CD8-positive, alpha-beta memory T cell (primary cell): Measurements from ENCODE around the gene RPL7A. TPM values are rescaled to one million over a fixed set of nuclear protein-coding genes. Genes with fewer than 3 reads are reported as not detected.
"Not testable (repeated sequence)": the region's sequence is repeated elsewhere in the genome, so short reads cannot be mapped to it uniquely, and the experiment has no call there.

Experiments used
- CTCF ChIA-PET: fragments of 350-600 bp; sonication (Branson Sonifier 250); formaldehyde crosslinking; loops from one replicate; lab custom pipeline; 2021; ENCODE audit warnings: antibody characterized with exemption; lab: Charles Lee
- POLR2A ChIA-PET: fragments of 350-600 bp; sonication (Branson Sonifier 250); formaldehyde crosslinking; loops from one replicate; lab custom pipeline; 2021; ENCODE audit warnings: antibody characterized with exemption; lab: Charles Lee
- DNase-seq, 5 donors: peaks; one replicate each; pipeline versions ENCODE4 v3.0.0 to v3.0.0-alpha.2; 2020 to 2022; ENCODE audit warnings: mixed read lengths in 1 of 5
- H3K27ac ChIP-seq: one replicate; pipeline ENCODE4 v1.7.0; 2013; ENCODE audit warnings: low read depth, mild to moderate bottlenecking, low read length, moderate library complexity
- H3K27me3 ChIP-seq: 2 replicates; pipeline ENCODE4 v1.7.0; 2013; ENCODE audit warnings: low read length, mild to moderate bottlenecking; ENCODE audit not compliant: insufficient read depth, poor library complexity, severe bottlenecking
- H3K36me3 ChIP-seq: 2 replicates; pipeline ENCODE4 v1.7.0; 2013; ENCODE audit warnings: mild to moderate bottlenecking, low read length, moderate library complexity; ENCODE audit not compliant: insufficient read depth
- H3K4me1 ChIP-seq: 2 replicates; pipeline ENCODE4 v1.7.0; 2013; ENCODE audit warnings: mild to moderate bottlenecking, low read length, moderate library complexity; ENCODE audit not compliant: insufficient read depth
- H3K4me3 ChIP-seq: 2 replicates; pipeline ENCODE4 v1.7.0; 2013; ENCODE audit warnings: mild to moderate bottlenecking, low read length
- H3K9me3 ChIP-seq: 2 replicates; pipeline ENCODE4 v1.7.0; 2013; ENCODE audit warnings: mild to moderate bottlenecking, low read length
- H3K27ac Mint-ChIP-seq, 8 donors: one replicate each; pipeline ENCODE4 v1.8.0; 2020 to 2021; ENCODE audit warnings: mixed read lengths in 8 of 8, mild to moderate bottlenecking in 6 of 8, inconsistent platforms in 3 of 8, moderate library complexity in 3 of 8
- H3K27me3 Mint-ChIP-seq, 2 donors: one replicate each; pipeline ENCODE4 v1.8.0; 2020 to 2021; ENCODE audit warnings: mixed read lengths in 2 of 2, mild to moderate bottlenecking in 1 of 2, moderate library complexity in 1 of 2
- H3K36me3 Mint-ChIP-seq, 3 donors: one replicate each; pipeline ENCODE4 v1.8.0; 2020 to 2021; ENCODE audit warnings: mixed read lengths in 3 of 3, inconsistent platforms in 1 of 3, mild to moderate bottlenecking in 1 of 3
- H3K4me1 Mint-ChIP-seq, 3 donors: one replicate each; pipeline ENCODE4 v1.8.0; 2020 to 2021; ENCODE audit warnings: mixed read lengths in 3 of 3, inconsistent platforms in 1 of 3, mild to moderate bottlenecking in 1 of 3
- H3K4me3 Mint-ChIP-seq, 7 donors: one replicate each; pipeline ENCODE4 v1.8.0; 2020 to 2021; ENCODE audit warnings: mixed read lengths in 7 of 7, mild to moderate bottlenecking in 6 of 7, moderate library complexity in 4 of 7, inconsistent platforms in 2 of 7
- H3K9me3 Mint-ChIP-seq, 5 donors: one replicate each; pipeline ENCODE4 v1.8.0; 2020 to 2022; ENCODE audit warnings: mixed read lengths in 5 of 5, mild to moderate bottlenecking in 3 of 5, moderate library complexity in 2 of 5, inconsistent platforms in 1 of 5
- polyA plus RNA-seq: library from polyadenylated mRNA; unstranded; fragments of 300-500 nt; fragmentation: Illumina TruSeq; gene quantifications from one replicate; pipeline ENCODE4 v1.2.3, GENCODE V29; 2021
- total RNA-seq, 2 experiments: library from RNA; stranded (reverse); gene quantifications; one replicate each; pipeline ENCODE4 v1.2.3, GENCODE V29; 2021

RPL7A gene
- total and polyA plus RNA-seq, 3 experiments from 2014 or later, result 1,038 to 3,155 (median 3,139) TPM

GRCh38 chr9:133386338-133386737, 38.3 kb downstream of the RPL7A start:
- Mint-ChIP-seq H3K36me3 (no peaks in the 10 kb centered on the region), H3K4me1 (no peaks in the 10 kb centered on the region), H3K4me3 (no peak overlapping the region), H3K27ac (no peak overlapping the region), H3K9me3 (no peaks in the 10 kb centered on the region), H3K27me3 (peaks cover 8% of the 10 kb centered on the region in 2 donors)
- no peak overlapping the region for H3K27ac ChIP-seq
- ChIA-PET POLR2A (no interaction called here), CTCF (interaction anchor here (0.9 kb wide), 1 partner anchor 100 kb away, joined by 3 read pairs; no protein-coding TSS in a partner anchor)
- H3K36me3 ChIP-seq, result no peaks in the 10 kb centered on the region
- H3K9me3 ChIP-seq, result no peaks in the 10 kb centered on the region
- DNase-seq, result no peak
- no peaks in the 10 kb centered on the region for H3K4me1 ChIP-seq
- H3K27me3 ChIP-seq, result peaks cover 3% of the 10 kb centered on the region
- H3K4me3 ChIP-seq, result no peak overlapping the region

GRCh38 chr9:133387680-133388079, 39.7 kb downstream of the RPL7A start:
- CTCF ChIA-PET, result interaction anchor here (1.0 kb wide), 1 partner anchor 11 kb away, joined by 3 read pairs; no protein-coding TSS in a partner anchor
- no peak overlapping the region for H3K27ac ChIP-seq
- H3K9me3 ChIP-seq, result no peaks in the 10 kb centered on the region
- no peak overlapping the region for H3K4me3 ChIP-seq
- H3K4me1 Mint-ChIP-seq, result no peaks in the 10 kb centered on the region
- no peak for DNase-seq
- H3K27ac Mint-ChIP-seq, result no peak overlapping the region
- no peaks in the 10 kb centered on the region for H3K36me3 ChIP-seq
- no peaks in the 10 kb centered on the region for H3K4me1 ChIP-seq
- no peaks in the 10 kb centered on the region for H3K9me3 Mint-ChIP-seq
- peaks cover 8% of the 10 kb centered on the region in 2 donors for H3K27me3 Mint-ChIP-seq
- no peak overlapping the region for H3K4me3 Mint-ChIP-seq
- POLR2A ChIA-PET, result no interaction called here
- peaks cover 3% of the 10 kb centered on the region for H3K27me3 ChIP-seq
- H3K36me3 Mint-ChIP-seq, result no peaks in the 10 kb centered on the region

GRCh38 chr9:133389025-133389557, 41.1 kb downstream of the RPL7A start:
- H3K4me1 Mint-ChIP-seq, result no peaks in the 10 kb centered on the region
- Histone ChIP-seq H3K27ac (no peak overlapping the region), H3K4me1 (no peaks in the 10 kb centered on the region), H3K36me3 (no peaks in the 10 kb centered on the region), H3K27me3 (peaks cover 3% of the 10 kb centered on the region), H3K4me3 (no peak overlapping the region), H3K9me3 (no peaks in the 10 kb centered on the region)
- H3K9me3 Mint-ChIP-seq, result no peaks in the 10 kb centered on the region
- ChIA-PET CTCF (interaction anchor here (1.0 kb wide), 1 partner anchor 97 kb away, joined by 3 read pairs; no protein-coding TSS in a partner anchor), POLR2A (no interaction called here)
- peak overlapping the region in 1 of 8 donors; percentile 33 for H3K27ac Mint-ChIP-seq
- H3K4me3 Mint-ChIP-seq, result no peak overlapping the region
- H3K36me3 Mint-ChIP-seq, result no peaks in the 10 kb centered on the region
- peaks cover 8% of the 10 kb centered on the region in 2 donors for H3K27me3 Mint-ChIP-seq
- DNase-seq, result no peak

GRCh38 chr9:133389562-133389961, 41.5 kb downstream of the RPL7A start:
- peaks cover 8% of the 10 kb centered on the region in 2 donors for H3K27me3 Mint-ChIP-seq
- CTCF ChIA-PET, result no interaction called here
- no peak overlapping the region for H3K27ac Mint-ChIP-seq
- H3K27me3 ChIP-seq, result peaks cover 3% of the 10 kb centered on the region
- H3K9me3 Mint-ChIP-seq, result no peaks in the 10 kb centered on the region
- no peaks in the 10 kb centered on the region for H3K4me1 ChIP-seq
- no peak overlapping the region for H3K27ac ChIP-seq
- POLR2A ChIA-PET, result interaction anchor here (0.6 kb wide), 1 partner anchor 42 kb away, joined by 5 read pairs; the partner anchor contains the start of genes MED22 and RPL7A
- H3K4me1 Mint-ChIP-seq, result no peaks in the 10 kb centered on the region
- no peak overlapping the region for H3K4me3 Mint-ChIP-seq
- H3K36me3 Mint-ChIP-seq, result no peaks in the 10 kb centered on the region
- no peaks in the 10 kb centered on the region for H3K36me3 ChIP-seq
- no peak for DNase-seq
- H3K9me3 ChIP-seq, result no peaks in the 10 kb centered on the region
- H3K4me3 ChIP-seq, result no peak overlapping the region

- ChIA-PET CTCF (no interaction called here), POLR2A (no interaction called here)
- Mint-ChIP-seq H3K4me1 (no peaks in the 10 kb centered on the region), H3K9me3 (no peaks in the 10 kb centered on the region), H3K36me3 (no peaks in the 10 kb centered on the region), H3K4me3 (no peak overlapping the region), H3K27ac (no peak overlapping the region), H3K27me3 (peaks cover 8% of the 10 kb centered on the region in 2 donors)
- H3K9me3 ChIP-seq, result no peaks in the 10 kb centered on the region
- no peak overlapping the region for H3K4me3 ChIP-seq
- peaks cover 3% of the 10 kb centered on the region for H3K27me3 ChIP-seq
- no peaks in the 10 kb centered on the region for H3K36me3 ChIP-seq
- H3K27ac ChIP-seq, result no peak overlapping the region
- no peaks in the 10 kb centered on the region for H3K4me1 ChIP-seq
- no peak for DNase-seq
These were observed 42.7 kb downstream of the RPL7A start for GRCh38 chr9:133390713-133391112.

- DNase-seq, H3K36me3 ChIP-seq, H3K4me1 ChIP-seq, H3K36me3 Mint-ChIP-seq, H3K4me3 Mint-ChIP-seq, H3K9me3 ChIP-seq, H3K27ac Mint-ChIP-seq, CTCF ChIA-PET, H3K4me3 ChIP-seq, H3K27me3 ChIP-seq, H3K4me1 Mint-ChIP-seq, H3K9me3 Mint-ChIP-seq, H3K27ac ChIP-seq, H3K27me3 Mint-ChIP-seq: not testable (repeated sequence)
- POLR2A ChIA-PET, result interaction anchor here (0.6 kb wide), 1 partner anchor 10 kb away, joined by 3 read pairs; no protein-coding TSS in a partner anchor
These were observed 43.4 kb downstream of the RPL7A start for GRCh38 chr9:133391449-133391848.

GRCh38 chr9:133392308-133392707, 44.3 kb downstream of the RPL7A start:
- H3K9me3 ChIP-seq, H3K4me1 ChIP-seq, H3K27ac Mint-ChIP-seq, DNase-seq, H3K27me3 ChIP-seq, H3K9me3 Mint-ChIP-seq, H3K36me3 Mint-ChIP-seq, H3K4me3 ChIP-seq, H3K4me1 Mint-ChIP-seq, H3K27ac ChIP-seq, H3K27me3 Mint-ChIP-seq, CTCF ChIA-PET, H3K36me3 ChIP-seq, H3K4me3 Mint-ChIP-seq: not testable (repeated sequence)
- POLR2A ChIA-PET, result interaction anchor here (0.6 kb wide), 1 partner anchor 11 kb away, joined by 3 read pairs; no protein-coding TSS in a partner anchor

- CTCF ChIA-PET, result no interaction called here
- no peaks in the 10 kb centered on the region for H3K36me3 ChIP-seq
- H3K27ac Mint-ChIP-seq, result no peak overlapping the region
- no peak overlapping the region for H3K27ac ChIP-seq
- H3K4me1 Mint-ChIP-seq, result no peaks in the 10 kb centered on the region
- no peaks in the 10 kb centered on the region for H3K9me3 ChIP-seq
- H3K4me1 ChIP-seq, result no peaks in the 10 kb centered on the region
- H3K4me3 ChIP-seq, result no peak overlapping the region
- POLR2A ChIA-PET, result no interaction called here
- peaks cover 4 to 8% of the 10 kb centered on the region in 2 donors for H3K27me3 Mint-ChIP-seq
- no peaks in the 10 kb centered on the region for H3K9me3 Mint-ChIP-seq
- no peaks in the 10 kb centered on the region for H3K36me3 Mint-ChIP-seq
- no peak for DNase-seq
- H3K4me3 Mint-ChIP-seq, result no peak overlapping the region
- H3K27me3 ChIP-seq, result peaks cover 3% of the 10 kb centered on the region
These were observed 45.4 kb downstream of the RPL7A start for GRCh38 chr9:133393399-133393798.
